Hepatocyte (in vitro differentiated cells): Measurements from ENCODE around the gene VIPR2.

ENCODE experiments used
- EZH2 ChIP-seq: fragments of 200-600 bp; sonication (generic); IDR thresholded peaks from 2 replicates; pipeline ENCODE4 v1.6.1; 2016; ENCODE audit warnings: antibody characterized with exemption, mild to moderate bottlenecking, borderline replicate concordance
- TF ChIP-seq, protein P1 (sequence below): fragments of 200-600 bp; sonication (generic); IDR thresholded peaks from 2 replicates; pipeline ENCODE4 v1.5.1; 2016; ENCODE audit warnings: antibody characterized with exemption, mild to moderate bottlenecking; ENCODE audit not compliant: poor library complexity

DNA sequence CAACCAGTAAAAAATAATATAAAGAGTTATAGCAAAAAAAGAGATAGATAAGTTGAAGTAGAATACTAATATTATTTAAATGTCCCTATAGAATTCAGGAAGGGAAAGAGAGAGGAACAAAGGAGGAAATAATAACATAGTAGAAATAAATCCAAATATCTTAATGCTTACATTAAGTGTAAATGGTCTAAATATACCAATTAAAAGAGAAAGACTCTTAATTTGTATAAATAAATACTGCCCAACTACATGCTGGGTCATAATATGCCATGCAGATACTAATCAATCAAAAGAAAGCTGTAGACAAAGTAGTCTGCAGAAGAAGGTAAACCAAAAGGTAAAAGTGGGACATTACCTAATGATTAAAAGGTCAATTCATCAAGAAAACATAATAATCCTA is 43.3 kb upstream of the VIPR2 start:
- TF ChIP-seq, protein P1, sequence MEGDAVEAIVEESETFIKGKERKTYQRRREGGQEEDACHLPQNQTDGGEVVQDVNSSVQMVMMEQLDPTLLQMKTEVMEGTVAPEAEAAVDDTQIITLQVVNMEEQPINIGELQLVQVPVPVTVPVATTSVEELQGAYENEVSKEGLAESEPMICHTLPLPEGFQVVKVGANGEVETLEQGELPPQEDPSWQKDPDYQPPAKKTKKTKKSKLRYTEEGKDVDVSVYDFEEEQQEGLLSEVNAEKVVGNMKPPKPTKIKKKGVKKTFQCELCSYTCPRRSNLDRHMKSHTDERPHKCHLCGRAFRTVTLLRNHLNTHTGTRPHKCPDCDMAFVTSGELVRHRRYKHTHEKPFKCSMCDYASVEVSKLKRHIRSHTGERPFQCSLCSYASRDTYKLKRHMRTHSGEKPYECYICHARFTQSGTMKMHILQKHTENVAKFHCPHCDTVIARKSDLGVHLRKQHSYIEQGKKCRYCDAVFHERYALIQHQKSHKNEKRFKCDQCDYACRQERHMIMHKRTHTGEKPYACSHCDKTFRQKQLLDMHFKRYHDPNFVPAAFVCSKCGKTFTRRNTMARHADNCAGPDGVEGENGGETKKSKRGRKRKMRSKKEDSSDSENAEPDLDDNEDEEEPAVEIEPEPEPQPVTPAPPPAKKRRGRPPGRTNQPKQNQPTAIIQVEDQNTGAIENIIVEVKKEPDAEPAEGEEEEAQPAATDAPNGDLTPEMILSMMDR, result no peak
- TF ChIP-seq EZH2, result no peak
